ENCODE data around the gene SFT2D3.

Gene SFT2D3

GRCh38 chr2:127707890-127708648 is 6.8 kb downstream of the SFT2D3 start:
- DNase-seq (ENCODE audit: low read depth in 2 of 2) = no peak

- no peak for DNase-seq (ENCODE audit: low read depth in 2 of 2)
Observed at GRCh38 chr2:127709336-127709735, 8.0 kb downstream of the SFT2D3 start.

GRCh38 chr2:127712999-127713398 is 11.7 kb downstream of the SFT2D3 start:
- no peak for DNase-seq (ENCODE audit: low read depth in 2 of 2)

- DNase-seq (ENCODE audit: low read depth in 2 of 2) = no peak
Observed at GRCh38 chr2:127713562-127713961, 12.3 kb downstream of the SFT2D3 start.

GRCh38 chr2:127715778-127716449 is 14.6 kb downstream of the SFT2D3 start:
- no peak for DNase-seq (ENCODE audit: low read depth in 2 of 2)

- DNase-seq (ENCODE audit: low read depth in 2 of 2) = no peak
Observed at GRCh38 chr2:127718271-127718670, 17.0 kb downstream of the SFT2D3 start.

- DNase-seq (ENCODE audit: low read depth in 2 of 2) = no peak
Observed at GRCh38 chr2:127719301-127720218, 18.3 kb downstream of the SFT2D3 start.

GRCh38 chr2:127721311-127721977 is 20.1 kb downstream of the SFT2D3 start:
- no peak for DNase-seq (ENCODE audit: low read depth in 2 of 2)

GRCh38 chr2:127721978-127722355 is 20.7 kb downstream of the SFT2D3 start:
- no peak for DNase-seq (ENCODE audit: low read depth in 2 of 2)

GRCh38 chr2:127722807-127723206 is 21.5 kb downstream of the SFT2D3 start:
- DNase-seq (ENCODE audit: low read depth in 2 of 2) = no peak

- no peak for DNase-seq (ENCODE audit: low read depth in 2 of 2)
Observed at GRCh38 chr2:127726158-127726880, 25.0 kb downstream of the SFT2D3 start.

- DNase-seq (ENCODE audit: low read depth in 2 of 2) = no peak
Observed at GRCh38 chr2:127733113-127733815, 32.0 kb downstream of the SFT2D3 start.

- DNase-seq (ENCODE audit: low read depth in 2 of 2) = no peak
Observed at GRCh38 chr2:127733816-127734537, 32.7 kb downstream of the SFT2D3 start.

GRCh38 chr2:127735044-127735443 is 33.7 kb downstream of the SFT2D3 start:
- DNase-seq (ENCODE audit: low read depth in 2 of 2) = no peak

GRCh38 chr2:127735537-127736399 is 34.5 kb downstream of the SFT2D3 start:
- no peak for DNase-seq (ENCODE audit: low read depth in 2 of 2)

- DNase-seq (ENCODE audit: low read depth in 2 of 2) = no peak
Observed at GRCh38 chr2:127737892-127738291, 36.6 kb downstream of the SFT2D3 start.

- DNase-seq (ENCODE audit: low read depth in 2 of 2) = no peak
Observed at GRCh38 chr2:127739800-127740199, 38.5 kb downstream of the SFT2D3 start.

- no peak for DNase-seq (ENCODE audit: low read depth in 2 of 2)
Observed at GRCh38 chr2:127740665-127741288, 39.5 kb downstream of the SFT2D3 start.
